ENCODE results near the gene SIGLEC1. TPM values are rescaled to one million over a fixed set of nuclear protein-coding genes. Genes with fewer than 3 reads are reported as not detected.

SIGLEC1 gene
- total and polyA plus RNA-seq, 8 donors: 0.09 to 3.7 (median 1.7) TPM

DNA sequence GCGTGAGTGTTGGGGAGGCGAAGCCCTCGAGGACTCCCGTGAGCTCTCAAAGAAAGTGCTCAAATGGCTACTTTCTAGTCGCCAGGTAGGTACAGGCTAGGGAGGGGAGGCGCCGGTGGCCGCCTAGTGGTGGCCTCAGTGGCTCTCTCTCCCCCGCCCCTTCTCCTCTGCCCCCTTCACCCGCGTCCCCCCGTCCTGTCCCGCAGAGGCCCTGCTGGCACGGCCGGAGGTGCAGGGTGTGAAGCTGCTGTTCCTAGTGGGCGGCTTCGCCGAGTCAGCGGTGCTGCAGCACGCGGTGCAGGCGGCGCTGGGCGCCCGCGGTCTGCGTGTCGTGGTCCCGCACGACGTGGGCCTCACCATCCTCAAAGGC lies 38.9 kb upstream of the SIGLEC1 start:
- ATAC-seq (no peak), DNase-seq (peak in 1 of 6 donors; percentile 59), FAIRE-seq (no peak)
- H3K4me3 ChIP-seq: peak overlapping the region in 2 of 4 donors; percentile 37 to 50
- intact Hi-C loops (cut with DNase I): loop anchor here in 1 of 3 donors (10.0 kb wide), 1 partner anchor 334 kb away; no protein-coding TSS in a partner anchor
- WGBS, 2 donors: 27 to 33% methylated on average over 30 to 31 of the region's 31 CpGs
- H3K27me3 ChIP-seq: peaks cover 0 to 8% (median 0%) of the 10 kb centered on the region in 4 donors
- H3K9me3 ChIP-seq: no peaks in the 10 kb centered on the region
- no peaks in the 10 kb centered on the region for H3K36me3 ChIP-seq
- TF ChIP-seq, protein P1, sequence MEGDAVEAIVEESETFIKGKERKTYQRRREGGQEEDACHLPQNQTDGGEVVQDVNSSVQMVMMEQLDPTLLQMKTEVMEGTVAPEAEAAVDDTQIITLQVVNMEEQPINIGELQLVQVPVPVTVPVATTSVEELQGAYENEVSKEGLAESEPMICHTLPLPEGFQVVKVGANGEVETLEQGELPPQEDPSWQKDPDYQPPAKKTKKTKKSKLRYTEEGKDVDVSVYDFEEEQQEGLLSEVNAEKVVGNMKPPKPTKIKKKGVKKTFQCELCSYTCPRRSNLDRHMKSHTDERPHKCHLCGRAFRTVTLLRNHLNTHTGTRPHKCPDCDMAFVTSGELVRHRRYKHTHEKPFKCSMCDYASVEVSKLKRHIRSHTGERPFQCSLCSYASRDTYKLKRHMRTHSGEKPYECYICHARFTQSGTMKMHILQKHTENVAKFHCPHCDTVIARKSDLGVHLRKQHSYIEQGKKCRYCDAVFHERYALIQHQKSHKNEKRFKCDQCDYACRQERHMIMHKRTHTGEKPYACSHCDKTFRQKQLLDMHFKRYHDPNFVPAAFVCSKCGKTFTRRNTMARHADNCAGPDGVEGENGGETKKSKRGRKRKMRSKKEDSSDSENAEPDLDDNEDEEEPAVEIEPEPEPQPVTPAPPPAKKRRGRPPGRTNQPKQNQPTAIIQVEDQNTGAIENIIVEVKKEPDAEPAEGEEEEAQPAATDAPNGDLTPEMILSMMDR (IDR thresholded peaks at IDR 0.05): no peak
- H3K27ac ChIP-seq: no peak overlapping the region
- H3K4me1 ChIP-seq: peaks cover 0 to 6% (median 5%) of the 10 kb centered on the region in 3 donors

DNA sequence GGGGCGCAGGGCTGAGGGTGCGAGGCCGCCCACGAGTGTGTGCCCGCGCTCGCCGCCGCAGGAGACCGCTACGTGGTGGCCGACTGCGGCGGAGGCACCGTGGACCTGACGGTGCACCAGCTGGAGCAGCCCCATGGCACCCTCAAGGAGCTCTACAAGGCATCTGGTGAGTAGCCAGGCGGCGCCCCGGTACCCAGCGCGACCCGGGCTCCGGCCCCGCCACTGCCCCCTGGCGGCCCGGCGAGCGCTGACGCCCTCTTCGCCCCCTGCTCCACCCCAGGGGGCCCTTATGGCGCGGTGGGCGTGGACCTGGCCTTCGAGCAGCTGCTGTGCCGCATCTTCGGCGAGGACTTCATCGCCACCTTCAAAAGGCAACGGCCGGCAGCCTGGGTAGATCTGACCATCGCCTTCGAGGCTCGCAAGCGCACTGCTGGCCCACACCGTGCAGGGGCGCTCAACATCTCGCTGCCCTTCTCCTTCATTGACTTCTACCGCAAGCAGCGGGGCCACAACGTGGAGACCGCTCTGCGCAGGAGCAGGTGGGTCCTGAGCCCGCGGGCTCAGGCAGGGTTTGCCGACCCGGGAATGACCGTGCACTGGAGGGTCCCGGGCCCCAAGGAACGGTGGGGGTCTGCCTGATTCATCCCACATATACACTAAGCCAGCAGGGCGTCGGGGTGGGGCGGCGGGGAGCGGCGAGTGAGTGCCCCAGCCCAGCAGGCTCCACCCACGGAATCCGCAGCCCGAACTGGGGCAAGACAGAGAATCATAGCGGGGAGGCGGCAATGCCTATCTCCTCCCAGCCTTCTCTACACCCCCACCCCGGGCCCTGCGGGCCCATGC lies 37.5 kb upstream of the SIGLEC1 start:
- TF ChIP-seq, protein P1 (IDR thresholded peaks at IDR 0.05): peak; percentile 64 to 77 (median 72)
- peak overlapping the region in 2 of 4 donors; percentile 34 to 35 for H3K4me3 ChIP-seq
- H3K27me3 ChIP-seq: peaks cover 0 to 8% (median 0%) of the 10 kb centered on the region in 4 donors
- H3K4me1 ChIP-seq: peaks cover 0 to 11% (median 5%) of the 10 kb centered on the region in 3 donors
- no peaks in the 10 kb centered on the region for H3K36me3 ChIP-seq
- WGBS, 2 donors: 19 to 20% methylated on average over 64 to 72 of the region's 72 CpGs
- no peaks in the 10 kb centered on the region for H3K9me3 ChIP-seq
- no peak overlapping the region for H3K27ac ChIP-seq
- no peak for FAIRE-seq
- intact Hi-C loops (cut with DNase I): loop anchor here in 1 of 3 donors (10.0 kb wide), 1 partner anchor 335 kb away; no protein-coding TSS in a partner anchor
- DNase-seq: peak in 4 of 6 donors; percentile 68 to 81 (median 70)
- peak; percentile 53 to 71 (median 58) for ATAC-seq

DNA sequence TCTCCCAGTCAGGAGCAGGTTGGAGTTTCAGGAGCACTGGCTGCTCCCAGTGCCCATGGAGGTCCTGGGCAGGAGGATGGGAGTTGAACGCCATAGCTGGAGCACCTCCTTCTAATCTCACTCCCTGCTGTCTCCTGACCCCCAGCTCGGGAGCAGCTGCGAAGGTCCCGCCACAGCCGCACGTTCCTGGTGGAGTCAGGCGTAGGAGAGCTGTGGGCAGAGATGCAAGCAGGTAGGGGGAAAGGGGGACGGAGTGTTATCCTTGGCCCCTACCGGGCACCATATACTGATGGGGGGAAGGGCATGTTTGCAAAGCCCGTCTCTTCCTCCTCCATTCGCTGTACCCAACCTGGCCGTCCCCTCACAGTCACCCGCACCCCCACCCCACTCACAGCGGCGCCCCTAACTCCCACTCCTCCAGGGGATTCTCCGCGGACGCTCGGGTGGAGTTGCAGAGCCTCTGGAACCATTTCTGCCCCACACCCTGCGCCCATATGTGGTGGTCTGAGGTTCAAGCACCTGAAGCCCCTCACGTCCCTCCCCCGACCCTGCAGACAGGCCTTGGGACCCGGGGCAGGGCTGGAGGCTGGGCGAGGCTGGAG lies 36.8 kb upstream of the SIGLEC1 start:
- Histone ChIP-seq H3K4me1 (peaks cover 0 to 11% (median 5%) of the 10 kb centered on the region in 3 donors), H3K36me3 (no peaks in the 10 kb centered on the region), H3K27me3 (peaks cover 0 to 8% (median 0%) of the 10 kb centered on the region in 4 donors), H3K27ac (no peak overlapping the region), H3K4me3 (peak overlapping the region in 2 of 4 donors; percentile 34 to 35), H3K9me3 (no peaks in the 10 kb centered on the region)
- DNase-seq: peak in 2 of 6 donors; percentile 38 to 57
- intact Hi-C loops (cut with DNase I): no loop called here
- no peak for FAIRE-seq
- TF ChIP-seq, protein P1 (IDR thresholded peaks at IDR 0.05): no peak
- ATAC-seq: no peak
- WGBS, 2 donors: 41 to 46% methylated on average over 17 to 24 of the region's 24 CpGs

DNA sequence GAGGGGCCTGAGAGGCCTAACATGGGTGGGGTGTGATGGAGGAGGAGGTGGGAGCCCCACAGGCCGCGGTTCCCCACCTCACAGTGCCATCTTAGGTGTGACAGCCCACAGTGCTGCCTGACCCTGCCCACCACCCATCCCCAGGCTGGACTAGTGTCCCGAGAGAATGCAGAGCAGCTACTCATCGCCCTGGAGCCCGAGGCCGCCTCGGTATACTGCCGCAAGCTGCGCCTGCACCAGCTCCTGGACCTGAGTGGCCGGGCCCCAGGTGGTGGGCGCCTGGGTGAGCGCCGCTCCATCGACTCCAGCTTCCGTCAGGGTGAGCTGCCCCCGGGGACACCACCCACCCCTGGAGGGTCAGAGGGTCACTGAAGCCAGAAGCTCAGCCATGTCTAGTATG lies 35.7 kb upstream of the SIGLEC1 start:
- Histone ChIP-seq H3K27ac (no peak overlapping the region), H3K4me1 (peaks cover 0 to 11% (median 5%) of the 10 kb centered on the region in 3 donors), H3K9me3 (no peaks in the 10 kb centered on the region), H3K4me3 (no peak overlapping the region), H3K36me3 (no peaks in the 10 kb centered on the region), H3K27me3 (peaks cover 0 to 8% (median 0%) of the 10 kb centered on the region in 4 donors)
- ATAC-seq: no peak
- WGBS, 2 donors: 86 to 91% methylated on average over 16 of the region's 16 CpGs
- TF ChIP-seq, protein P1 (IDR thresholded peaks at IDR 0.05): no peak
- intact Hi-C loops (cut with DNase I): no loop called here
- no peak for FAIRE-seq
- peak in 1 of 6 donors; percentile 68 for DNase-seq
